Measurements from ENCODE around the gene MAEA.

GRCh38 chr4:1246901-1247863 lies 42.5 kb upstream of the MAEA start:
- TF ChIP-seq, protein P1, sequence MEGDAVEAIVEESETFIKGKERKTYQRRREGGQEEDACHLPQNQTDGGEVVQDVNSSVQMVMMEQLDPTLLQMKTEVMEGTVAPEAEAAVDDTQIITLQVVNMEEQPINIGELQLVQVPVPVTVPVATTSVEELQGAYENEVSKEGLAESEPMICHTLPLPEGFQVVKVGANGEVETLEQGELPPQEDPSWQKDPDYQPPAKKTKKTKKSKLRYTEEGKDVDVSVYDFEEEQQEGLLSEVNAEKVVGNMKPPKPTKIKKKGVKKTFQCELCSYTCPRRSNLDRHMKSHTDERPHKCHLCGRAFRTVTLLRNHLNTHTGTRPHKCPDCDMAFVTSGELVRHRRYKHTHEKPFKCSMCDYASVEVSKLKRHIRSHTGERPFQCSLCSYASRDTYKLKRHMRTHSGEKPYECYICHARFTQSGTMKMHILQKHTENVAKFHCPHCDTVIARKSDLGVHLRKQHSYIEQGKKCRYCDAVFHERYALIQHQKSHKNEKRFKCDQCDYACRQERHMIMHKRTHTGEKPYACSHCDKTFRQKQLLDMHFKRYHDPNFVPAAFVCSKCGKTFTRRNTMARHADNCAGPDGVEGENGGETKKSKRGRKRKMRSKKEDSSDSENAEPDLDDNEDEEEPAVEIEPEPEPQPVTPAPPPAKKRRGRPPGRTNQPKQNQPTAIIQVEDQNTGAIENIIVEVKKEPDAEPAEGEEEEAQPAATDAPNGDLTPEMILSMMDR (IDR thresholded peaks at IDR 0.05; ENCODE audit: insufficient read depth, low read length, poor library complexity, severe bottlenecking), result no peak
- TF ChIP-seq EZH2phosphoT487 (conservative IDR thresholded peaks at IDR 0.05; ENCODE audit: low read length), result no peak
